ENCODE results near the gene TAF5L. TPM values are rescaled to one million over a fixed set of nuclear protein-coding genes. Genes with fewer than 3 reads are reported as not detected.

The TAF5L gene
- polyA plus RNA-seq, 4 donors = 17.3 to 22.1 (median 18.8) TPM

Other genes starting within 250 kb of the TAF5L start
- 1 to 10 TPM in 2 of 4 donors, under 1 TPM in 2; 0.56 to 3.0 (median 1.3) TPM for gene ACTA1, start 192.0 kb downstream of the TAF5L start, polyA plus RNA-seq (ENCODE audit: insufficient read length in 4 of 4)
- gene NUP133, start 117.8 kb downstream of the TAF5L start, polyA plus RNA-seq (ENCODE audit: insufficient read length in 4 of 4) = 10 to 100 TPM; 40.5 to 49.6 (median 44.3) TPM
- 10 to 100 TPM; 17.3 to 23.3 (median 20.1) TPM for gene ABCB10, start 67.4 kb downstream of the TAF5L start, polyA plus RNA-seq (ENCODE audit: insufficient read length in 4 of 4)
- gene URB2, start 125 bp upstream of the TAF5L start, polyA plus RNA-seq (ENCODE audit: insufficient read length in 4 of 4) = 1 to 10 TPM; 7.2 to 8.2 (median 7.8) TPM

Data from left renal cortex interstitium (tissue), 4 donors.